NT2/D1 (cell line): ENCODE data around the gene ROPN1L.

Experiments used
- SUZ12 ChIP-seq: IDR thresholded peaks from 2 replicates; pipeline ENCODE4 v1.6.1; 2011; ENCODE audit not compliant: insufficient read length, insufficient read depth; ENCODE audit errors: extremely low read depth
- YY1 ChIP-seq: IDR thresholded peaks from 2 replicates; pipeline ENCODE4 v1.6.1; 2011; ENCODE audit not compliant: insufficient read length, insufficient read depth
- ZNF274 ChIP-seq: IDR thresholded peaks from 2 replicates; pipeline ENCODE4 v1.6.1; 2011; ENCODE audit warnings: mild to moderate bottlenecking, low read depth, low read length

DNA sequence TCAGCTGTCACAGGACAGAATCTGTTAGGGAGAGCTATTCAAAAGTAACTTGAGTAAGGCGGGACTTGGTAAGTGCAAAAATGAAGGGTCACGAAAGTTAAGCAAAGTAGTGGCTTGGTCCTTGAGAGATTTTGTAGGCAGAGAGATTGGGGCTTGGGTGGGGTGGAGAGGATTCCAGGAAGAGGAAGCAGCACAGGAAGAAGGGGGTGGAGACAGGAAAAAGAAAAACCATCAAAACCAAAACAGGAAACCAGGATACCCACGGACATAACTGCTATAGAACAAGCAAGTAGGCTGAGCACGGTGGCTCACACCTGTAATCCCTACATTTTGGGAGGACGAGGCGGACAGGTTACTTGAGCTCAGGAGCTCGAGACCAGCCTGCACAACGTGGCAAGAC, 3.7 kb downstream of the ROPN1L start:
- TF ChIP-seq YY1 (no peak), ZNF274 (no peak), SUZ12 (no peak)
